GM10266 (cell line): ENCODE results near the gene RANBP9.

Experiments
- DNase-seq: peaks from one replicate; pipeline ENCODE4 v3.0.0; 2012; ENCODE audit errors: extremely low spot score
- TF ChIP-seq, protein P1 (sequence below): IDR thresholded peaks from 2 replicates; pipeline ENCODE4 v1.5.1; 2012; ENCODE audit warnings: mild to moderate bottlenecking, low read depth; ENCODE audit not compliant: control insufficient read depth, insufficient read depth; ENCODE audit errors: missing control alignments

RANBP9 gene

DNA sequence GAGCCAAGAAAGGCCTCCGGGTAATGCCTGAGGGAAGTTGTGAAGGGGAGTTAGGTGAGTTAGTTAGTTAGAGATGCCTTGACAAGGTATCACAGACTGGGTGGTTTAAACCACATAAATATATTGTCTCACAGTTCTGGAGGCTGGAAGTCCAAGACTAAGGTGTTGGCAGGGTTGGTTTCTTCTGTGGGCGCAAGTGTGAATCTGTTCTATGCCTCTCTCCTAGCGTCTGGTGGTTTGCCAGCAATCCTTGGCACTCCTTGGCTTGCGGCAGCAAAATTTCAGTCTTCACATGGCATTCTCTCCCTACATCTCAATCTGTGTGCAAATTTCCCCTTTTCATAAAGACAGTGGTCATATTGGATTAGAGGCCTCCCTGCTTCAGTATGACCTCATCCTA, 29.7 kb upstream of the RANBP9 start:
- TF ChIP-seq, protein P1, sequence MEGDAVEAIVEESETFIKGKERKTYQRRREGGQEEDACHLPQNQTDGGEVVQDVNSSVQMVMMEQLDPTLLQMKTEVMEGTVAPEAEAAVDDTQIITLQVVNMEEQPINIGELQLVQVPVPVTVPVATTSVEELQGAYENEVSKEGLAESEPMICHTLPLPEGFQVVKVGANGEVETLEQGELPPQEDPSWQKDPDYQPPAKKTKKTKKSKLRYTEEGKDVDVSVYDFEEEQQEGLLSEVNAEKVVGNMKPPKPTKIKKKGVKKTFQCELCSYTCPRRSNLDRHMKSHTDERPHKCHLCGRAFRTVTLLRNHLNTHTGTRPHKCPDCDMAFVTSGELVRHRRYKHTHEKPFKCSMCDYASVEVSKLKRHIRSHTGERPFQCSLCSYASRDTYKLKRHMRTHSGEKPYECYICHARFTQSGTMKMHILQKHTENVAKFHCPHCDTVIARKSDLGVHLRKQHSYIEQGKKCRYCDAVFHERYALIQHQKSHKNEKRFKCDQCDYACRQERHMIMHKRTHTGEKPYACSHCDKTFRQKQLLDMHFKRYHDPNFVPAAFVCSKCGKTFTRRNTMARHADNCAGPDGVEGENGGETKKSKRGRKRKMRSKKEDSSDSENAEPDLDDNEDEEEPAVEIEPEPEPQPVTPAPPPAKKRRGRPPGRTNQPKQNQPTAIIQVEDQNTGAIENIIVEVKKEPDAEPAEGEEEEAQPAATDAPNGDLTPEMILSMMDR = no peak
- DNase-seq = no peak

DNA sequence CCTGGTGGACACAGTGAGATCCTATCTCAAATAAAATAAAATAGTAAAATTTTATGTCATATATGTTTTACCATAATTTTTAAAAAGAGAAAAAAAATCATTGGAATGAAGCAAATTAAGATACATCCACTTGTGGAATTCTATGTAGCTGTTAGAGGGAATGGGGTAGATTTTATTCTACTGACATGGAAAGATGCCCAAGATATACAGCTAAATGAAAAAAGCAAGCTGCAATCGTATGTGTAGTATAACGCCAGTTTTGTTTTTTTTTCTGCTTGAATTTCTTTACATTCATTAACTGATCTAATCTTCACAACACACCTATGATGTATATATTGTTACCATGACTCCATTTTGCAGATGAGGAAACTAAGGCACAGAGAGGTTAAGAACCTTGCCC, 23.4 kb upstream of the RANBP9 start:
- no peak for DNase-seq
- TF ChIP-seq, protein P1 = no peak

DNA sequence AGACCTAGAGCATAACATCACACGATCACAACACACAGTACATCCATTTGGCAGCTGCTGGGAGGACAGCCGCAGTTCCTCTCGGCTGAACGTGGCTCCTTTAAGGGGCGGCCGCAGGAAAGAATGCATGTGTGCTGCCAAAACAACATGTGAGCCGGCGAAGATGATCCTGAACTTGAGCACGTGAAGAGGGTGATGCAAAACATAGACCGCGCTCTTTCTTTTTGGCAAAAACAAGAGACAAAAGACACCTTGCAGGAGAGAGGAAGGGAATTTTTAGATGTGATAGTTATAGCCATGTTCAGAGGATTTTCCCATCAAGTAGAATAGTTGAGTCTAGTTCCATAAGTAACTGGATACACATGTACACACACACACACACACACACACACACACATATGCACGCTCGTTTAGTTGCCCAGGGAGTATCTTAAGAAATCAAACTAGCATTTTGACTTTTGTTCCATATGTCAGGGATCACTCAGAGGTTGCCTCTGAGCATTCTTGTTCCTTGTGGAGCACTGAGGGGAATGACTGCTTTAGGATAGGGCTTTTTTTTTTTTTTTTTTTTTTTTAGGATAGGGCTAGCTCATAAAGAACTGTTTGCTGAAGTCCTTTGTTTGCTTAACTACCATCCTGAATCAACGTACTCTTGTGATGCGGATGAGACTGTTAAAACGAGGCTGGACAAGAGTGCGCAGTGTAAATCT, 21.7 kb upstream of the RANBP9 start:
- no peak for DNase-seq
- TF ChIP-seq, protein P1 = no peak

DNA sequence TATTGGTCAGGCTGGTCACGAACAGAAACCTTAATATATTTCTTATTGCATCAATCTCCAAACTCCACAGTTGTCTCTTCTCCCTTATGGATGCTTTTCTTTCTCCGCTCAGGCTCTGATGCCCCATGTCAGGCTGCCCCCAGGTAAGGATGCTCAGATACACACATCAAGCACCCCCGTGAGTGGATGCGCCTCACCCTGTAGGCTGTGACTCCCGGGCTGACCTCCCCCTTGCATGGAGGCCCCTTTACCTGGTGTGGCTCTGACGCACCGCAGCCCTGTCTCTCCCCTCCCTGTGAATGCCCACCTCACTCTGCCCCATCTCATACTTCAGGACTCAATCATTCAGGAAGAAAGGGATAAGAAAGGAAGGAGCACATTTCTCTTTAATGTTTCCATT, 19.1 kb upstream of the RANBP9 start:
- no peak for DNase-seq
- TF ChIP-seq, protein P1 = no peak

GRCh38 chr6:13729891-13730290, 18.3 kb upstream of the RANBP9 start:
- TF ChIP-seq, protein P1 = no peak
- DNase-seq = no peak

DNA sequence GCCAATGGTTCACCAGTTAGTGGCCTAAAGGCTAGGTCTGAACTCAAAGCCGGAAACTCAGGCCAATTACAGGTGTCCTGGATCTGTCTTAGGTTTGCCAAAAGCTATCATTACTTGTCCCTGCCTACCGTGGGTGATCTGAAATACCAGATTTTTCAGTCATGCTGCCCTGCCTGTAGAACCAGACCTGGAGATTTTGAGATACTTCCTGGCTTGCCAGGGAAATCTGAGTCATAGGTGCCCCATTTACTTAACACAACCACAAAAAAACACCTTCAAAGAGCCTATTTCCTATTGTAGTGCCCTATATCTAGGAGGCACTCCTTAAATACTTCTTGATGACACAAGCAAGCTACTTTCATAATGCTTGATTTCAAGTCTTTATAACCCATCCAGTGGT, 13.9 kb upstream of the RANBP9 start:
- TF ChIP-seq, protein P1 = no peak
- no peak for DNase-seq

GRCh38 chr6:13725052-13725451, 13.4 kb upstream of the RANBP9 start:
- DNase-seq = no peak
- TF ChIP-seq, protein P1 = no peak
